Mucosa of rectum (tissue), 2 donors: Measurements from ENCODE around the gene FSTL5.

Experiments
- H3K27ac ChIP-seq, 2 donors: one replicate each; pipeline ENCODE4 v1.7.0; 2013; ENCODE audit warnings: inconsistent platforms in 2 of 2, low read depth in 2 of 2, low read length in 2 of 2
- H3K27me3 ChIP-seq, 2 donors: one replicate each; pipeline ENCODE4 v1.7.0; 2013; ENCODE audit warnings: low read length in 2 of 2; ENCODE audit not compliant: control insufficient read depth in 2 of 2, insufficient read depth in 2 of 2
- H3K36me3 ChIP-seq, 2 donors: one replicate each; pipeline ENCODE4 v1.7.0; 2013; ENCODE audit warnings: low read length in 2 of 2; ENCODE audit not compliant: control insufficient read depth in 2 of 2, insufficient read depth in 2 of 2
- H3K4me1 ChIP-seq, 2 donors: one replicate each; pipeline ENCODE4 v1.7.0; 2013; ENCODE audit warnings: low read length in 2 of 2, mild to moderate bottlenecking in 1 of 2; ENCODE audit not compliant: control insufficient read depth in 2 of 2, insufficient read depth in 2 of 2
- H3K4me3 ChIP-seq, 2 donors: one replicate each; pipeline ENCODE4 v1.7.0; 2013; ENCODE audit warnings: low read length in 2 of 2
- H3K9ac ChIP-seq, 2 donors: one replicate each; pipeline ENCODE4 v1.7.0; 2013; ENCODE audit warnings: low read length in 2 of 2, low read depth in 1 of 2, mild to moderate bottlenecking in 1 of 2
- H3K9me3 ChIP-seq, 2 donors: one replicate each; pipeline ENCODE4 v1.7.0; 2013; ENCODE audit warnings: low read length in 2 of 2; ENCODE audit not compliant: control insufficient read depth in 2 of 2
- donor health status: healthy.
- donor health status: Normal muscosa, but diverticular disease.

FSTL5 gene

DNA sequence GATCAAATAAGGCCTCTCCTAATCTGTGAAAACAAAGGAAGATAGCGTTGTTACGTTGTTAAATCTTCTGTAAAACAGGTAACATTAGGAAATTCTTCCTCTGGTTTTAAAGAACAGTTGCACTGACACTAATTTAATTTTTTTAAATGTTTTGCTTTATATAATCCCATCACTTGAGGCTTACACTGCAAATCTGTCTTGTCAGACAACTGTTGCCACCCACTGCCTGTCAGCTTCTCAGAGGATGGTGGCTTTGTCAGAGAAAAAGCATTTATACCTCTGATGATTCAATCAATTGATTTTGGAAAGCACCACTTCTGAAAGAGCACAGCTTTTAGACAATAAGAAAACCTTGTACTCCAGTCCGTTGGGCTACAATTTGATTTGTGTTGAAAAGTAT lies 799.1 kb downstream of the FSTL5 start:
- Histone ChIP-seq H3K27me3 (no peaks in the 10 kb centered on the region), H3K9me3 (no peaks in the 10 kb centered on the region)

DNA sequence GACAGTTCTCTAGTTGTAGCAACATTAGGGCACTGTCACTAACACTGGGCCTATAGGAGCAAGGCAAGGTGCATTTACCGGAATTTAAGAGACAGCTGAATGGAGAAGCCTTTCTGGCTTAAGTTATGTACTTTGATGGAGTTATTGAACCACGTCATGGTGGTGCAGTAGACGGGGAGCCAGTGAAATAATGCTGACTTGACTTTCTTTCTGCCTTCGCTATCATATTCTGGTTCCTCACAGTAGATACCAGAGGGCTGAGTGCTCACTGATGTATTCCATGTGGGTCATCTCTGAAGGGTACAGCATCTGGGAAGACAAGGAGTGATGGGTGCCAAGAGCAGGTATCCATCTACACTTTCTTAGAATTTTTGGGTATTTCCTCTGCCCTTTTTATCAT lies 802.8 kb downstream of the FSTL5 start:
- Histone ChIP-seq H3K36me3 (no peaks in the 10 kb centered on the region), H3K9me3 (no peaks in the 10 kb centered on the region), H3K9ac (no peak overlapping the region), H3K4me3 (no peak overlapping the region), H3K4me1 (no peaks in the 10 kb centered on the region), H3K27me3 (no peaks in the 10 kb centered on the region), H3K27ac (no peak overlapping the region)

More for the DNA sequence above, 799.1 kb downstream of the FSTL5 start:
- Histone ChIP-seq H3K27ac (no peak overlapping the region), H3K9ac (no peak overlapping the region), H3K4me3 (no peak overlapping the region), H3K4me1 (no peaks in the 10 kb centered on the region), H3K36me3 (no peaks in the 10 kb centered on the region)

GRCh38 chr4:161359491-161359890 lies 804.3 kb downstream of the FSTL5 start:
- Histone ChIP-seq H3K9ac (no peak overlapping the region), H3K9me3 (no peaks in the 10 kb centered on the region), H3K4me1 (no peaks in the 10 kb centered on the region), H3K27me3 (no peaks in the 10 kb centered on the region), H3K4me3 (no peak overlapping the region), H3K27ac (no peak overlapping the region), H3K36me3 (no peaks in the 10 kb centered on the region)

- no peaks in the 10 kb centered on the region for H3K9me3 ChIP-seq
- H3K9ac ChIP-seq = no peak overlapping the region
Observed at GRCh38 chr4:161356351-161356750, 807.4 kb downstream of the FSTL5 start.

GRCh38 chr4:161350946-161351345 lies 812.9 kb downstream of the FSTL5 start:
- H3K4me1 ChIP-seq = no peaks in the 10 kb centered on the region
- no peaks in the 10 kb centered on the region for H3K36me3 ChIP-seq
- H3K27ac ChIP-seq = no peak overlapping the region
- H3K9ac ChIP-seq = no peak overlapping the region
- H3K4me3 ChIP-seq = no peak overlapping the region
- H3K27me3 ChIP-seq = no peaks in the 10 kb centered on the region
- no peaks in the 10 kb centered on the region for H3K9me3 ChIP-seq

More at GRCh38 chr4:161356351-161356750, 807.4 kb downstream of the FSTL5 start:
- Histone ChIP-seq H3K36me3 (no peaks in the 10 kb centered on the region), H3K27ac (no peak overlapping the region), H3K4me1 (no peaks in the 10 kb centered on the region), H3K27me3 (no peaks in the 10 kb centered on the region), H3K4me3 (no peak overlapping the region)

GRCh38 chr4:161345741-161346140 lies 818.1 kb downstream of the FSTL5 start:
- Histone ChIP-seq H3K4me1 (no peaks in the 10 kb centered on the region), H3K27ac (no peak overlapping the region), H3K4me3 (no peak overlapping the region), H3K27me3 (no peaks in the 10 kb centered on the region), H3K9me3 (no peaks in the 10 kb centered on the region), H3K9ac (no peak overlapping the region), H3K36me3 (no peaks in the 10 kb centered on the region)

GRCh38 chr4:161343569-161343950 lies 820.2 kb downstream of the FSTL5 start:
- H3K27ac ChIP-seq = no peak overlapping the region
- H3K4me1 ChIP-seq = no peaks in the 10 kb centered on the region
- H3K27me3 ChIP-seq = no peaks in the 10 kb centered on the region
- H3K36me3 ChIP-seq = no peaks in the 10 kb centered on the region
- H3K4me3 ChIP-seq = no peak overlapping the region
- no peak overlapping the region for H3K9ac ChIP-seq
- H3K9me3 ChIP-seq = no peaks in the 10 kb centered on the region

- no peaks in the 10 kb centered on the region for H3K4me1 ChIP-seq
- H3K4me3 ChIP-seq = no peak overlapping the region
- no peaks in the 10 kb centered on the region for H3K36me3 ChIP-seq
- H3K27me3 ChIP-seq = no peaks in the 10 kb centered on the region
- no peaks in the 10 kb centered on the region for H3K9me3 ChIP-seq
- H3K27ac ChIP-seq = no peak overlapping the region
- no peak overlapping the region for H3K9ac ChIP-seq
Observed at GRCh38 chr4:161342881-161343568, 820.8 kb downstream of the FSTL5 start.

DNA sequence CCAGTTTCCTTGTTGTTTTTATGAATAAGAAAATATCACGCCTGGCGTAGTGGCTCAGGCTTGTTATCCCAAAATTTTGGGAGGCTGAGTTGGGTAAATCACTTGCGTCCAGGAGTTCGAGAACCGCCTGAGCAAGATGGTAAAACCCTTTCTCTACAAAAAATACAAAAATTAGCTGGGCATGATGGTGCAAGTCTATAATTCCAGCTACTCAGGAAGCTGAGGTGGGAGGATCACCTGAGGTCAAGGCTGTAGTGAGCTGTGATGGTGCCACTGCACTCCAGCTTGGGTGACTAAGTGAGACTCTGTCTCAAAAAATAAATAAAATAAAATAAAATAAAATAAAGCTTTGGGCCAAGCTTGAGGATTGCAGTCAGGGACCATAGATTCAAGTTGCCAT lies 827.2 kb downstream of the FSTL5 start:
- H3K27me3 ChIP-seq = no peaks in the 10 kb centered on the region
- H3K9ac ChIP-seq = no peak overlapping the region
- H3K4me3 ChIP-seq = no peak overlapping the region
- no peaks in the 10 kb centered on the region for H3K36me3 ChIP-seq
- H3K27ac ChIP-seq = no peak overlapping the region
- H3K9me3 ChIP-seq = no peaks in the 10 kb centered on the region
- H3K4me1 ChIP-seq = no peaks in the 10 kb centered on the region

DNA sequence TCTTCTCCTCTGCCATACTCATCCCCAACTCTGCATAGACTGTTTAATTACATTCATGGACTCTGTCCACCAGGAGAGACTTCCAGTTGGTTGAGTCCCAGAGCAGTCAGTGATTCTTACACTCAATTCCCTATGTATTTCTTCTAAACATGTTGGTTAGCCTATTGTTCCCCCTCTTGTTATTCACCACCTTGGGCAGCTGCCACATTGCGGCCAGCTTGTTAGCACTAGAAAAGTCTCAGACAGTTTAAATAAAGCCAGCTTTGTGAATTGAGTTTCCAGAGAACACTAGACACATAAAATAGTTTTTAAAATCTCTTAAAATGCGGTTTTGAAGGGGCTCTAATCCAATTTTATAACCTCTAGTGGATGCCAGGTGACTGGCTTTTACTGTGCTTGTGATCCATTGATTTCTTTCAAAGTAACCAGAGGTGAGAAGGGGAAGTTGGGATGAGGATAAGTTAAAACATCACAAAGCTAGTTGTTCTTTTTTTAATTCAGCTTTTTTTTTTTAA lies 827.7 kb downstream of the FSTL5 start:
- H3K27ac ChIP-seq = no peak overlapping the region
- no peaks in the 10 kb centered on the region for H3K9me3 ChIP-seq
- no peak overlapping the region for H3K4me3 ChIP-seq
- no peaks in the 10 kb centered on the region for H3K27me3 ChIP-seq
- H3K9ac ChIP-seq = no peak overlapping the region
- no peaks in the 10 kb centered on the region for H3K36me3 ChIP-seq
- no peaks in the 10 kb centered on the region for H3K4me1 ChIP-seq
